HG03520 (cell line): ENCODE data around the gene ABR.

ENCODE experiments used
- ATAC-seq: cut with Tn5 transposase; IDR thresholded peaks from one replicate; pipeline ENCODE4 v1.9.1; 2021; ENCODE audit warnings: mild to moderate bottlenecking, moderate library complexity; ENCODE audit not compliant: unreplicated experiment

The ABR gene

GRCh38 chr17:1179818-1180742 lies at the start of gene ABR:
Gene ABR (minus strand): TSS chr17:1179981. CDS start chr17:1179727, 254 bp downstream.
- no peak for ATAC-seq

GRCh38 chr17:1229349-1229899 lies 49.6 kb upstream of the ABR start:
- ATAC-seq = peak; percentile 40

- peak; percentile 20 for ATAC-seq
Observed at GRCh38 chr17:1228781-1229348, 49.1 kb upstream of the ABR start.

GRCh38 chr17:1227917-1228780 lies 48.4 kb upstream of the ABR start:
- ATAC-seq = no peak

- ATAC-seq = no peak
Observed at GRCh38 chr17:1227365-1227764, 47.6 kb upstream of the ABR start.

GRCh38 chr17:1226308-1226707 lies 46.5 kb upstream of the ABR start:
- no peak for ATAC-seq

GRCh38 chr17:1224330-1224729 lies 44.5 kb upstream of the ABR start:
- no peak for ATAC-seq

GRCh38 chr17:1223662-1224061 lies 43.9 kb upstream of the ABR start:
- ATAC-seq = no peak

GRCh38 chr17:1222321-1222720 lies 42.5 kb upstream of the ABR start:
- no peak for ATAC-seq

- ATAC-seq = no peak
Observed at GRCh38 chr17:1221209-1221608, 41.4 kb upstream of the ABR start.

GRCh38 chr17:1220346-1220745 lies 40.6 kb upstream of the ABR start:
- no peak for ATAC-seq

- ATAC-seq = no peak
Observed at GRCh38 chr17:1217089-1217385, 37.3 kb upstream of the ABR start.

GRCh38 chr17:1216217-1217088 lies 36.7 kb upstream of the ABR start:
- ATAC-seq = no peak

GRCh38 chr17:1212946-1213345 lies 33.2 kb upstream of the ABR start:
- no peak for ATAC-seq

- no peak for ATAC-seq
Observed at GRCh38 chr17:1211287-1211686, 31.5 kb upstream of the ABR start.

- ATAC-seq = no peak
Observed at GRCh38 chr17:1208966-1209365, 29.2 kb upstream of the ABR start.

GRCh38 chr17:1206026-1206777 lies 26.4 kb upstream of the ABR start:
- no peak for ATAC-seq

- ATAC-seq = no peak
Observed at GRCh38 chr17:1203967-1204291, 24.1 kb upstream of the ABR start.

GRCh38 chr17:1203111-1203966 lies 23.6 kb upstream of the ABR start:
- no peak for ATAC-seq
